GM19468 (cell line): ENCODE data around the gene PLA2G6.
A peak's percentile ranks its signal among the peaks of the same experiment; 100 is the strongest.
"Not testable (repeated sequence)": the region's sequence is repeated elsewhere in the genome, so short reads cannot be mapped to it uniquely, and the experiment has no call there.

Experiments
- ATAC-seq: cut with Tn5 transposase; IDR thresholded peaks from one replicate; pipeline ENCODE4 v1.9.1; 2021; ENCODE audit warnings: mild to moderate bottlenecking, moderate library complexity, moderate number of reproducible peaks; ENCODE audit not compliant: unreplicated experiment; ENCODE audit errors: extremely low read depth

Gene PLA2G6

GRCh38 chr22:38193580-38193979 is 11.9 kb upstream of the PLA2G6 start:
- ATAC-seq, result no peak

GRCh38 chr22:38192475-38192863 is 10.8 kb upstream of the PLA2G6 start:
- ATAC-seq, result no peak

- ATAC-seq, result no peak
Observed at GRCh38 chr22:38191731-38192474, 10.3 kb upstream of the PLA2G6 start.

- ATAC-seq, result no peak
Observed at GRCh38 chr22:38191055-38191454, 9.4 kb upstream of the PLA2G6 start.

- no peak for ATAC-seq
Observed at GRCh38 chr22:38190581-38190980, 9.0 kb upstream of the PLA2G6 start.

- ATAC-seq, result no peak
Observed at GRCh38 chr22:38189104-38189503, 7.5 kb upstream of the PLA2G6 start.

- ATAC-seq, result no peak
Observed at GRCh38 chr22:38187413-38188212, 6.0 kb upstream of the PLA2G6 start.

GRCh38 chr22:38186429-38186828 is 4.8 kb upstream of the PLA2G6 start:
- ATAC-seq, result no peak

- ATAC-seq, result no peak
Observed at GRCh38 chr22:38184788-38185187, 3.2 kb upstream of the PLA2G6 start.

- ATAC-seq, result no peak
Observed at GRCh38 chr22:38180841-38181452, 683 bp downstream of the PLA2G6 start.

- not testable (repeated sequence) for ATAC-seq
Observed at GRCh38 chr22:38178605-38178937, 3.1 kb downstream of the PLA2G6 start.

- ATAC-seq, result no peak
Observed at GRCh38 chr22:38177926-38178604, 3.6 kb downstream of the PLA2G6 start.

- not testable (repeated sequence) for ATAC-seq
Observed at GRCh38 chr22:38177571-38177925, 4.1 kb downstream of the PLA2G6 start.

- ATAC-seq, result no peak
Observed at GRCh38 chr22:38177044-38177443, 4.6 kb downstream of the PLA2G6 start.

GRCh38 chr22:38176170-38176741 is 5.4 kb downstream of the PLA2G6 start:
- peak; percentile 26 for ATAC-seq

GRCh38 chr22:38175206-38176118 is 6.2 kb downstream of the PLA2G6 start:
- ATAC-seq, result no peak

- no peak for ATAC-seq
Observed at GRCh38 chr22:38174626-38175025, 7.0 kb downstream of the PLA2G6 start.

- ATAC-seq, result no peak
Observed at GRCh38 chr22:38173641-38173906, 8.1 kb downstream of the PLA2G6 start.

- ATAC-seq, result no peak
Observed at GRCh38 chr22:38172832-38173640, 8.6 kb downstream of the PLA2G6 start.
